Activated naive CD8-positive, alpha-beta T cell treated with anti-CD3 and anti-CD28 coated beads for 36 hours (primary cell): ENCODE results near the gene SDHB. TPM values are rescaled to one million over a fixed set of nuclear protein-coding genes. Genes with fewer than 3 reads are reported as not detected.
A peak's percentile ranks its signal among the peaks of the same experiment; 100 is the strongest.
"Not testable (repeated sequence)": the region's sequence is repeated elsewhere in the genome, so short reads cannot be mapped to it uniquely, and the experiment has no call there.

Experiments
- DNase-seq: peaks from one replicate; pipeline ENCODE4 v3.0.0; 2021
- H3K27ac Mint-ChIP-seq: one replicate; pipeline ENCODE4 v1.8.0; 2022; ENCODE audit warnings: mild to moderate bottlenecking, moderate library complexity, mixed read lengths
- H3K27me3 Mint-ChIP-seq: one replicate; pipeline ENCODE4 v1.8.0; 2022; ENCODE audit warnings: mild to moderate bottlenecking, mixed read lengths
- H3K36me3 Mint-ChIP-seq: one replicate; pipeline ENCODE4 v1.8.0; 2021; ENCODE audit warnings: mild to moderate bottlenecking, mixed read lengths
- H3K4me1 Mint-ChIP-seq: one replicate; pipeline ENCODE4 v1.8.0; 2021; ENCODE audit warnings: mixed read lengths
- H3K4me3 Mint-ChIP-seq: one replicate; pipeline ENCODE4 v1.8.0; 2022; ENCODE audit warnings: mild to moderate bottlenecking, moderate library complexity, mixed read lengths
- H3K9me3 Mint-ChIP-seq: one replicate; pipeline ENCODE4 v1.8.0; 2022; ENCODE audit warnings: mixed read lengths
- total RNA-seq, 2 experiments: library from RNA; stranded (reverse); gene quantifications; one replicate each; pipeline ENCODE4 v1.2.3, GENCODE V29; 2021

Gene SDHB
- total RNA-seq, 2 experiments from 2014 or later = 144 to 171 TPM

DNA sequence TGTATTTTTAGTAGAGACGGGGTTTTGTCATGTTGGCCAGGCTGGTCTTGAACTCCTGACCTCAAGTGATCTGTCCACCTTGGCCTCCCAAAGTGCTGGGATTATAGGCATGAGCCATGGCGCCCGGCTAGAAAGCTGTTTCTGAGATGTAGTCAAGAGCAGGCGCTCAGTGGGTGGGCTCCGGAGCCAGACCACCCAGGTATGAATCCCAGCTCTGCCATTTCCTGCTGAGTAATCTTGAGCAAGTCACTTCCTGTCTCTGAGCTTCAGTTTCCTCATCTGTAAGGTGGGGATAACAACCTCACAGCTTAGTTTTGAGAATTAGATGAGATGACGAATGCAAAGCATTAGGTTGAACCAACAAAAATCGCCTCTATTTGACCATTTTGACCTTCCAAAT is 8.9 kb upstream of the SDHB start:
- H3K4me3 Mint-ChIP-seq, H3K27ac Mint-ChIP-seq, DNase-seq, H3K9me3 Mint-ChIP-seq, H3K4me1 Mint-ChIP-seq, H3K27me3 Mint-ChIP-seq, H3K36me3 Mint-ChIP-seq: not testable (repeated sequence)

DNA sequence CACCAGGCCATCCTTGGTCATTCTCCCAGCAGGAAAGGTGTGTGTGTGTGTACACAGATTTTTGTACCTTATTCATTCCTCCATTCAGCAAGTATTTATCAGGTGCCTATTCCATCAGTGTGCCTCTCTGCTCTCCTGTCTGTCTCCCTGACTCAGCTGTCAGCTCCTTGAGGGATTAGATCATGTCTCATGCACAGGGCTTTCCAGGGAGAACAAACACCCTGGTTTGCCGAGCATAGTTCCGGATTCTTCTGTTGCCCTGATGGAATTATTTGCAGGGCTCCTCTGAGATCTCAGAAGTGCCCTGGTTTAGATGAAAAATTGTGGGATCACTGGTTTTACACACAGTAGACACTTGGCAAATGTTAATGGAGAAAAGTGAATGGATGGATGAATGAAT is 8.1 kb upstream of the SDHB start:
- no peak for DNase-seq
- no peak overlapping the region for H3K4me3 Mint-ChIP-seq
- no peak overlapping the region for H3K27ac Mint-ChIP-seq
- H3K27me3 Mint-ChIP-seq = peaks cover 8% of the 10 kb centered on the region
- H3K4me1 Mint-ChIP-seq = peaks cover 7% of the 10 kb centered on the region
- H3K9me3 Mint-ChIP-seq = no peaks in the 10 kb centered on the region
- peaks cover 2% of the 10 kb centered on the region for H3K36me3 Mint-ChIP-seq

DNA sequence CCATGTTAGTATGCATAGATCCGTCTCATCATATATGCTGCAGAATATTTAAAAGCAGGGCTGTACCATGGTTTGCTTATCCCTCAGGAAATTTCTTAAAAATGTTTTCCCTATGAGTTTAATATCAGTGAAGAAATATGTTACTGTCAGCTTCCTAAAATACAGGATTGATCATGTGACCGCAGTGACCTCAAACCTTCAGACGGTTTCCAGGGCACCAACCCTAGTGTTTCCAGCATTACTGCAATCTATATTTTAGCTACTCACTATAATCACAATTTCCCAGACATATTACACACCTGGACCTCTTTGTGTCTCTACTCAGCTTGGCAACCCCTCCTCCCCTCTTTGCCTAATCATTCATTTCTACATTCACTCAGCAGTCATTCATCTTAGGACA is 7.7 kb upstream of the SDHB start:
- no peak for DNase-seq
- H3K9me3 Mint-ChIP-seq = no peaks in the 10 kb centered on the region
- H3K27me3 Mint-ChIP-seq = peaks cover 8% of the 10 kb centered on the region
- peaks cover 7% of the 10 kb centered on the region for H3K4me1 Mint-ChIP-seq
- H3K36me3 Mint-ChIP-seq = peaks cover 2% of the 10 kb centered on the region
- H3K27ac Mint-ChIP-seq = no peak overlapping the region
- H3K4me3 Mint-ChIP-seq = no peak overlapping the region

DNA sequence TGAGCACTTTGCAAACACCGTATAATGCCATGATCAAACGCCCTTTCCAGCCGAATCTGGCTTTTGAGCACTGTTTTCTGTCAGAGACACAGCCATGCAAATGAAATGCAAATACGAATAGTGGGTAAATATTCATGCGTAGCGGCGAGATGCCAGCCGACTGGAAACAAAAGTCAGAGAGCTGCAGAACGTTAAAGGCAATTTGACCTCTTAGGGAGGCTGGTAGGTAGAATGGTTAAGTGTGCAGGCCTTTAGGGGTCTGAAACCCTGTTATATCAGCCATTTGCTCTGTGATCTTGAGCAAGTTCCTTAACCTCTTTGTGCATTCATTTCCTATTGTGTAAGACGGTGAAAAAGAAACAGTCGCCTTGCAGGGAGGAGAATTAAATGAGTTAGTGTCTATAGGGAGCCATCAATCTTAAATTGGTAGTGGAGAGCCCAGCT is 6.5 kb upstream of the SDHB start:
- H3K27ac Mint-ChIP-seq = no peak overlapping the region
- H3K4me3 Mint-ChIP-seq = no peak overlapping the region
- peaks cover 2% of the 10 kb centered on the region for H3K36me3 Mint-ChIP-seq
- no peak for DNase-seq
- no peaks in the 10 kb centered on the region for H3K9me3 Mint-ChIP-seq
- peaks cover 10% of the 10 kb centered on the region for H3K4me1 Mint-ChIP-seq
- H3K27me3 Mint-ChIP-seq = peaks cover 8% of the 10 kb centered on the region

DNA sequence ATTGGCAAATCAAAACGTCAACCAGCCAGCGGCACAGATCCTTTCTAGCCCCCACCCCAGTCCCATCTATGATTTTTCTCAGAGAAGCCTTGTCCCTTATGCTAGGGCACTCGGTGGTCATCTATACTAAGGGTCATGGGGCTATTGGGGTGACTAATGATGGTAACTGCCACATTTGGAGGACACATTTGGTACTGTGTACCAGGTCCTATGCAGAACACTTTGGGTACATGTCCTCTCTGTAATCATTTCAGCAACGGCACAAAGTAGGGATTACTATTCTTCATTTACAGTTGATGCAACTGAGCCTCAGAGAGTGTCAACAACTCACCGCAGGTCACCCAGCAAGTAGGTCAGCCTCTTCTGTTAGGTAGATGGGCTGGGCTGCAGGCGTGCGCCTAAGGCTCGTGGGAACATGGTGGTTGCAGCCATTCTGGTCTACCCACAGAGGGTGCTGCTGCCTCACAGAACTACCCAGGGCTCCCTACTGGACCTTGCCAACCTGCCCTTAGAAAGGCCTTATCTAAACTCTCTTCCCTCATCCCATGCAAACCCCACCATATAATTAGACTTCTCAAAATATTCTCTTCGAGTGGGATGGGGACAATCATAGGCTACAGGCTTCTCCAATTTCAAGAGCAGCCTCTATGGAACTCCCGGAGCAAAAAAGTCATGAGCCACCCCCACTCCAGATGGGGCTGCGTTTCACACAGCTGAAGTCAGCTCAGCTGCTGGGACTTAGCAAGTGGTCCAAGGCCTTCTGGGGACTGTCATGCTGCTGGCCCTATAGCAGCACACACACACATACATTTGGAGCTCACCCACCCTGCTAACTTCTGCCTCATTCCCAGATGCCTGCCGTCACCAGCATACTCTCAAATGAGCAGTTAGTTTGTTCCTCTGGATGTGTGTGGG is 5.8 kb upstream of the SDHB start:
- Mint-ChIP-seq H3K27ac (no peak overlapping the region), H3K9me3 (no peaks in the 10 kb centered on the region), H3K36me3 (peaks cover 2% of the 10 kb centered on the region), H3K27me3 (peaks cover 8% of the 10 kb centered on the region), H3K4me3 (no peak overlapping the region), H3K4me1 (peaks cover 12% of the 10 kb centered on the region)
- peak; percentile 47 for DNase-seq

DNA sequence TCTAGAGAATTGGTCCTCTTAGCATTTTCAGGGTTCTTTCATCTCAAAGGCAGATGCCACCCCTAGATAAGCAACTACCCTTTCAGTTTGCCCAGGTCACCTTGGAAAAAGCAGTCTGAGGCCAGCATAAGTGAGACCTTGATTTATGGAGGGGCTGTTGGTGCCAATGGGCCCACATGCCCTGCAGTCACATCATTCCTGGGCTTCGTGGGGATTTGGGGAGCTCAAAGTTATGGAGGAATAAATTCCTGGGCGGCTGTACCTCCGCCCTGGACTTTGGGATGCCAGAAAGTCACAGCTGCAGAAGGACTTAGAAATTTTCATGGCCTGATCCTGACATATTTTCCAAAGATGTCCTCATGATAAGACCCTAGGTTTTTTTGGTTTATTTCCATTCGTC is 2.7 kb upstream of the SDHB start:
- H3K4me3 Mint-ChIP-seq = no peak overlapping the region
- H3K9me3 Mint-ChIP-seq = no peaks in the 10 kb centered on the region
- no peak for DNase-seq
- peaks cover 8% of the 10 kb centered on the region for H3K27me3 Mint-ChIP-seq
- H3K27ac Mint-ChIP-seq = no peak overlapping the region
- peaks cover 1% of the 10 kb centered on the region for H3K36me3 Mint-ChIP-seq
- H3K4me1 Mint-ChIP-seq = peaks cover 16% of the 10 kb centered on the region

DNA sequence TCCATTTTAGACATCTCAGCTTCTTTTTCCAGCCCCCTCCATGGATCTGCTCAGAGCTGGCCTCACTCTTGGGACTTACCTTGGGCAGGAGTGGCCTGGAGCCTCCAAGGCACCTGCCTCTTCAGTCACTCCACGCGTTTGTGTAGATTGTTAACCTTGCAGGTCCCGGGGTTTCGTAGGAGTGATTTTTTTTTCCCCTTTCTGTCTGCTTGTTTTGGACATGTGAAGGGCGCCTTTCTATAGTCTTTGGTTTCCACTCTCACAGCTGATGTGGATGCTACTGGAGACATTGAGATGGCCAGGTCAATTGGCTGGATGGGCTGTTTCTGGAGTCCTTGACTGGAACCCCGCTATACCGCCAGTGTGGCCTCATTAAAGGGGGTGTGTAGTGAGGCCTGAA is 2.0 kb upstream of the SDHB start:
- no peaks in the 10 kb centered on the region for H3K9me3 Mint-ChIP-seq
- H3K27ac Mint-ChIP-seq = no peak overlapping the region
- peaks cover 8% of the 10 kb centered on the region for H3K27me3 Mint-ChIP-seq
- no peak overlapping the region for H3K4me3 Mint-ChIP-seq
- peaks cover 22% of the 10 kb centered on the region for H3K4me1 Mint-ChIP-seq
- no peak for DNase-seq
- H3K36me3 Mint-ChIP-seq = peaks cover 5% of the 10 kb centered on the region

DNA sequence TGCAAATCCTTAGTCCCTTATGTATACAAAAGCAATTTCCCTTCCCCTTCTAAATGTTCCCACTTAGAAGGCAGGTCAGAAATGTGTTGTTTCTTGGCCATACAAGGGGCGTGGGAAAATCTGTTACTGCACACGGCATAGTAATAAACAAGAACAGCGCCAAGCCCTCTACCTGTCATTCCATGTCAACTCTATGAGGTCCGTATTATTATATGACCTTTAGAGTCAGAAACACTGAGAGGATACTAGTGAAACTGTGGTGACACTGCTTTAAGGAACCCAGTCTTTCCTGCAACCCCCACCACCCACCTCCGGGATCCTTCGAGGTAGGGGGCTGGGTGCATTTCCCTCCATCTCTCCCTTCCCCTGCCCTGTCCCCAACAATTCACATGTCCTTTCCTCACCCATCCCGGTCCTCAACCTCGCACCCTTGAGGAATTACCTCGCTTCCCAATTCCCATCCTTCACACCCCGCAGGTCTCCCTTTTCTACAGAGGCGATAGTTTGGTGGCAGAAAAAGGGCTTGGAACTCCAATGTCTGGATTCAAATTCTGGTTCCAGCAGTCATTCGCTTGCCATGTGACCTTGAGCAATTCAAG is 647 bp downstream of the SDHB start:
- peaks cover 5% of the 10 kb centered on the region for H3K36me3 Mint-ChIP-seq
- peak overlapping the region; percentile 100 for H3K4me3 Mint-ChIP-seq
- peaks cover 24% of the 10 kb centered on the region for H3K4me1 Mint-ChIP-seq
- peak overlapping the region; percentile 95 for H3K27ac Mint-ChIP-seq
- H3K9me3 Mint-ChIP-seq = no peaks in the 10 kb centered on the region
- no peak for DNase-seq
- H3K27me3 Mint-ChIP-seq = peaks cover 4% of the 10 kb centered on the region

DNA sequence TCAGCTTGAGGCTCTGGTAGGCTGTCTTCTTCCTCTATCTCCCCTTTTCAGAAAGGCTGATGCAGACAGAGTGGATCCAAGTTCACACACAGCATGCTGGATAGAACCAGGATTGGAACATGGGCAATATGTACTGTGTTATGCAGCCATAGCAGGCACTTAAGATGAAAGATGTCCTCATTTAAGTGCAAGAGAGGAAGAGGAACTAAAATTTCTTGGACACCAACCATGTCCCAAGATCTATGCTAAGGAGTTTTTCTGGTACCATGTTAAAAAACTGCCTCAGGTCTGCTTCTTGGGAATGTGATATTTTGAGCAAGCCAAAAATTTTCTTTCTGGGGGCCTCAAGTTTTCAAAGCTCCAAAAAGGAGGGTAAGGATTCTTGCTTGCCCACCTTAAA is 1.2 kb downstream of the SDHB start:
- DNase-seq = no peak
- Mint-ChIP-seq H3K36me3 (peaks cover 5% of the 10 kb centered on the region), H3K27me3 (no peaks in the 10 kb centered on the region), H3K4me1 (peaks cover 28% of the 10 kb centered on the region), H3K9me3 (no peaks in the 10 kb centered on the region), H3K4me3 (peak overlapping the region; percentile 100), H3K27ac (peak overlapping the region; percentile 11)

DNA sequence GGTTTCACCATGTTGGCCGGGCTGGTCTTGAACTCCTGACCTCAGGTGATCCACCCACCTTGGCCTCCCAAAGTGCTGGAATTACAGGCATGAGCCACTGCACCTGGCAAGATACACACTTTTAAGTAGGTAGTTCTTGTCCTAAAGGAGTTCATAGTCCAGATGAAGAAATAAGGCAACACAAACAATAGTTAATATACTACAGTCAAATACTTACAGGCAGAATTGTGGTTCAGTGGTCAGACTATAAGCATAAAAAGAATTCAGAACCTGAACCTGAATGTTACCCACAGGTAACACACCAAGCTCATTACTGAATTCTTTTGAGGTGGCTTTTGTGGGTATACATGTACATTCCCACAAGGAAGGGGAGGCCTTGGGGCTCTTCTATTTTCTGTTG is 1.8 kb downstream of the SDHB start:
- Mint-ChIP-seq H3K4me1 (peaks cover 28% of the 10 kb centered on the region), H3K4me3 (peak overlapping the region; percentile 100), H3K9me3 (no peaks in the 10 kb centered on the region), H3K27me3 (no peaks in the 10 kb centered on the region), H3K27ac (no peak overlapping the region), H3K36me3 (peaks cover 5% of the 10 kb centered on the region)
- DNase-seq = no peak

DNA sequence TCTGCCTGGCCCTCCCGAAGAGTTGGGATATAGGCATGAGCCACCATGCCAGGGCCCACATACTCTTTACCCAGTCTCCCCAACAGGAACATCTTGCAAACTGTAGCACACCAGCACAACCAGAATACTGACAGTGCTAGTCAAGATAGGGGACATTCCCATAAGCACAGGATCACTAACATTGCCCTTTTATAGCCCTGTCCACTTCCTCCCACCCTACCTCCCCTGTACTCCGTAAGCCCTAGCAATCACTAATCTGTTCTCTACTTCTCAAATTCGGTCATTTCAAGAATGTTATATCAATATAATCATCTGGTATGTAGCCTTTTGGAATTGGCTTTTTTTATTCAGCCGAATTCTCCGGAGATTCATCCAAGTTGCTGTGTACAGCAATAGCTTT is 5.9 kb downstream of the SDHB start:
- H3K36me3 Mint-ChIP-seq = peaks cover 7% of the 10 kb centered on the region
- peaks cover 28% of the 10 kb centered on the region for H3K4me1 Mint-ChIP-seq
- no peaks in the 10 kb centered on the region for H3K27me3 Mint-ChIP-seq
- no peak overlapping the region for H3K4me3 Mint-ChIP-seq
- no peak overlapping the region for H3K27ac Mint-ChIP-seq
- H3K9me3 Mint-ChIP-seq = no peaks in the 10 kb centered on the region
- no peak for DNase-seq

DNA sequence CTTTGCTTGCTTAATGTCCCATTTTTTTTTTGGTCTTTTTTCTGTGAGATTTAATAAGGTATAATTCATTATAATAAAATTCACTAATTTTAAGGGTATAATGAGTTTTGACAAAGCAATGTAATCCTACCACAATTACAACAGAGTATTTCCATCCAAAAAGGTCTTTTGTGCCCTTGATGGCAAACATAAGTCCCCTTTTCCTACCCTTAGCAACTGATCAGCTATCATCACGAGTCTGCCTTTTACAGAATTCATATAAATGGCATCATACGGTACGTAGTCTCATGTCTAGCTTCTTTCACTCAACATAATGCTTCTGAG is 7.5 kb downstream of the SDHB start:
- no peak overlapping the region for H3K4me3 Mint-ChIP-seq
- DNase-seq = no peak
- no peaks in the 10 kb centered on the region for H3K9me3 Mint-ChIP-seq
- no peak overlapping the region for H3K27ac Mint-ChIP-seq
- H3K36me3 Mint-ChIP-seq = peaks cover 9% of the 10 kb centered on the region
- no peaks in the 10 kb centered on the region for H3K27me3 Mint-ChIP-seq
- peaks cover 19% of the 10 kb centered on the region for H3K4me1 Mint-ChIP-seq

DNA sequence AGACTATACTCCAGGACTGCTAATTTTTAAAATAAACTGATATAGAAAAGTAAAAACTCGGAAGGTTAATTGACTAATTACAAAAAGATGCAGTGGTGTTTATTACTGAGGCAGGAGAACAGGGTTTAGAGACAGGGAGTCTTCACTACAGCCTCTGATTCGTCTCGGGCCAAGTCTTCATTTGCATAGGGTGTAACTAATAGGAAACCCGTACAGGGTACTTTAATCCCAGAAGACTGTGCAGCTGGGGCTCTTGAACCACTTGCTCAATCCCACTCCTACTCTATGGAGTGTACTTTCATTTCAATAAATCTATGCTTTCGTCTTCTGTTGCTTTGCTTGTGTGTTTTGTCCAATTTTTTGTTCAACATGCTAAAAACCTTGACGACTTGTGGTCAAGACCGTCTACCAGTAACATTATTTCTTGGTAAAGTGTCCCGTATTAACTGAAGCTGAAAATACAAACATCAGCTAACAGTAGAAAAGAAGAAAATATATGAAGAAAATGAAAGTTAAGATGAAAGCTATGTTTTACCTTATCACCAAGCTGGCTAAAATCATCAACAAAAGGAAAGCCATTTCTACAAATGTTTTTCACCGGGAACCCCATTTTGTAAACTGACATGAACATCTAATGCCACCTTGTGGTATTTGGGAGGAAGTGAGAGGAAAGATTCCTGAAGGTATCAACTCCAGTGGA is 8.0 kb downstream of the SDHB start:
- Mint-ChIP-seq H3K4me3 (no peak overlapping the region), H3K27ac (no peak overlapping the region), H3K36me3 (peaks cover 8% of the 10 kb centered on the region), H3K9me3 (no peaks in the 10 kb centered on the region), H3K4me1 (peaks cover 14% of the 10 kb centered on the region), H3K27me3 (no peaks in the 10 kb centered on the region)
- DNase-seq = no peak

DNA sequence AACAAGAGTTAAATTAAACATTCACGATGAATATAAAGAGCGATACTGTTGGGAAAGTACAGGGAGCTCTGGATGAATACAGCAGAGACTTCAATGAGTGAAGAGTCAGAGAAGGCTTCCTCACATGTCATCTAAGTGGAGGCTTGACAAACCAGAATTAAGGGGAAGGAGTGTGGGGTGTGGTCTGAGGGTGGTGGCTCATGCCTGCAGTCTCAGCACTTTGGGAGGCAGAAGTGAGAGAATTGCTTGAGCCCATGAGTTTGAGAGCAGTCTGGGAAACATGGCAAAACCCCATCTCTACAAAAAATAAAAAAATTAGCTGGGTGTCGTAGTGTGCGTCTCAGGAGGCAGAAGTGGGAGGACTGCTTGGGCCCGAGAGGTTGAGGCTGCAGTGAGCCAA is 8.7 kb downstream of the SDHB start:
- Mint-ChIP-seq H3K9me3 (no peaks in the 10 kb centered on the region), H3K27ac (no peak overlapping the region), H3K4me1 (peaks cover 12% of the 10 kb centered on the region), H3K4me3 (no peak overlapping the region), H3K36me3 (peaks cover 8% of the 10 kb centered on the region), H3K27me3 (no peaks in the 10 kb centered on the region)
- DNase-seq = no peak

DNA sequence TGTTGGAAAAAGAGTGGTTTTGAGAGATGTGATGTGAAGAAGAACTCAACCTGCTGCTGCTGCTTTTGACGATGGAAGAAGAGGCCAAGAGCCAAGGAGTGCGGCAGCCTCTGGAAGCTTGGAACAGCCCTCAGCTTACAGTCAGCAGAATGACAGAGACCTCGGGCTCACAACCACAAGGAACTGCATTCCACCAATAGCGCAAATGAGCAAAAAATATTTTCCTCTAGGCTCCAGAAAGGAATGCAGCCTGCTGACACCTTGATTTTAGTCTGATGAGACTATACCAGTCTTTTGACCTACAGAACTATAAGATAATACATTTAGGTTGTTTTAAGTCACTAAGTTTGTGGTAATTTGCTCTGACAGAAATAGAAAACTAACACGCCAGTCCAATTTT is 10.2 kb downstream of the SDHB start:
- peaks cover 12% of the 10 kb centered on the region for H3K4me1 Mint-ChIP-seq
- peaks cover 8% of the 10 kb centered on the region for H3K36me3 Mint-ChIP-seq
- H3K4me3 Mint-ChIP-seq = no peak overlapping the region

More for the DNA sequence above, 10.2 kb downstream of the SDHB start:
- no peak overlapping the region for H3K27ac Mint-ChIP-seq
- H3K9me3 Mint-ChIP-seq = no peaks in the 10 kb centered on the region
- no peaks in the 10 kb centered on the region for H3K27me3 Mint-ChIP-seq
- no peak for DNase-seq
